GM23248 (cell line): ENCODE measurements around the gene BCAR3.

Experiments
- EZH2 ChIP-seq: fragments of 200-600 bp; sonication (generic); IDR thresholded peaks from 2 replicates; pipeline ENCODE4 v1.6.1; 2018; ENCODE audit warnings: antibody characterized with exemption, mild to moderate bottlenecking; ENCODE audit not compliant: insufficient read depth, poor library complexity, severe bottlenecking
- EZH2phosphoT487 ChIP-seq: fragments of 200-600 bp; sonication (generic); IDR thresholded peaks from 2 replicates; pipeline ENCODE4 v1.6.1; 2018; ENCODE audit warnings: antibody characterized with exemption, moderate library complexity, mild to moderate bottlenecking, low read depth; ENCODE audit not compliant: insufficient read depth

DNA sequence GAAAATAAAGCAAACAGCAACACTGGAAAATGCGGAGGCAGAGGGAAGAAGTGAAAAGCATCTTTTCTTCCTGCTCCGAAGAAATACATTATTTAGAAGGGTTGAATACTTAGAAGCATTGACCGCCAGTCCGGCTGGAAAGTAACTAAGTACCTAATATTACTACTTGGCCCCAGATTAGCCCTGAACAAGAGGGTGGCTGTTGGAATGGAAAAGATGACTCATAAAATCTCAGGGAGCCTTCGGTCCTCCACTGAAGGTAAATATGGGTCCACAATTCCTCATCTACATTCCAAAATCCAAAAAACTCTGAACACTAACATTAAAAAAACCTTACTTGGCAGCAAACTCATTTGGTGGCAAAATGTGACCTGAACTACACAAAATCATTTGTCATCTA lies 40.1 kb downstream of the BCAR3 start:
- TF ChIP-seq EZH2: no peak
- no peak for TF ChIP-seq EZH2phosphoT487
